Measurements from ENCODE around the gene JUP.

JUP gene

DNA sequence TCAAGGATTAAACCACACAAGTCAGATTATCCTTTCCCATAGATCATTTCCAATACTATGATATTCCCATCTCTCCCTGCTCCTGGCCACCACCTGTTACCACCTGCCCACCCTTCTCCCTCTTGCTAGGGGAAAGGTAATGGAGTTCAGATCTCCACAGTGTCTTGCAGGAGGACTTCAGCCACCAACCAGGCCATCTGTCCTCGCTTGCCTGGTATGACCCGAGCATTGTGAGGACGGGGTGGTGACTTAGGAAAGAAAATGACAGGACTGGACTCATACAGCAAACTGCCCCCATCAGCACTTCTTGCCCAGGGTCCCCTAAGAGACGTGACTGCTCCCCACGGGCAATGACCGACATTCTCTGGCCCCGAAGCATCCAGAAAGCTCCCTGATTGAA lies 37.1 kb upstream of the JUP start:
- TF ChIP-seq, protein P1, sequence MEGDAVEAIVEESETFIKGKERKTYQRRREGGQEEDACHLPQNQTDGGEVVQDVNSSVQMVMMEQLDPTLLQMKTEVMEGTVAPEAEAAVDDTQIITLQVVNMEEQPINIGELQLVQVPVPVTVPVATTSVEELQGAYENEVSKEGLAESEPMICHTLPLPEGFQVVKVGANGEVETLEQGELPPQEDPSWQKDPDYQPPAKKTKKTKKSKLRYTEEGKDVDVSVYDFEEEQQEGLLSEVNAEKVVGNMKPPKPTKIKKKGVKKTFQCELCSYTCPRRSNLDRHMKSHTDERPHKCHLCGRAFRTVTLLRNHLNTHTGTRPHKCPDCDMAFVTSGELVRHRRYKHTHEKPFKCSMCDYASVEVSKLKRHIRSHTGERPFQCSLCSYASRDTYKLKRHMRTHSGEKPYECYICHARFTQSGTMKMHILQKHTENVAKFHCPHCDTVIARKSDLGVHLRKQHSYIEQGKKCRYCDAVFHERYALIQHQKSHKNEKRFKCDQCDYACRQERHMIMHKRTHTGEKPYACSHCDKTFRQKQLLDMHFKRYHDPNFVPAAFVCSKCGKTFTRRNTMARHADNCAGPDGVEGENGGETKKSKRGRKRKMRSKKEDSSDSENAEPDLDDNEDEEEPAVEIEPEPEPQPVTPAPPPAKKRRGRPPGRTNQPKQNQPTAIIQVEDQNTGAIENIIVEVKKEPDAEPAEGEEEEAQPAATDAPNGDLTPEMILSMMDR (IDR thresholded peaks at IDR 0.05; ENCODE audit: insufficient read depth, low read length, missing control alignments), result no peak

DNA sequence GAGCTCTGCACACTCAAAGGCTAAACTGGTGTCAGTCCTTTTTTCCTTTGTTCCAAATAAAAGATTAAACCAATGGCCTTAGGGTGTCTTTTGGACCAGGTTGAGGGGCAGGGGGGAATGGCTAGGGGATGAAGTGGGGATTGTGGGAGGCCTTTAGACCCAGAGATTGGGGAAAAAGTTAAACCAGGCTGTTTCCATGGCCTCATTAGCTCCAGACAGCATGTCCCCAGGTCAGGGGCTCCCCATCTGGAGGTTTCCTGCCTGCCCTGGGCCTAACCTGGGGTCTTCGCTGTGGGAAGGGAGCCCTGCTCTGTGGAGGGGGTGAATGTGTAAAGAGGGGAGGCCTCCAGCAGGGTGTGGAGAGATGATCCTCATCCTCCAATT lies 36.6 kb upstream of the JUP start:
- POLR2A ChIA-PET, result interaction anchor here (1.5 kb wide), 1 partner anchor 11 kb away, joined by 6 read pairs; the partner anchor contains the start of gene FKBP10
- CTCF ChIA-PET, result interaction anchor here (1.4 kb wide), 1 partner anchor 10 kb away, joined by 5 read pairs; no protein-coding TSS in a partner anchor

More for the DNA sequence above, 37.1 kb upstream of the JUP start:
- no peak for DNase-seq (ENCODE audit: low read depth, low spot score)
- POLR2A ChIA-PET, result interaction anchor here (1.1 to 2.0 kb wide), 3 partner anchors 11 to 13 kb away, joined by 3 to 8 read pairs (median 6); partner anchors contain the start of genes FKBP10 and P3H4
- CTCF ChIA-PET, result interaction anchor here (1.4 kb wide), 2 partner anchors 9 to 22 kb away, joined by 5 to 6 read pairs; no protein-coding TSS in a partner anchor
- no peak overlapping the region for H3K4me3 ChIP-seq (ENCODE audit: low read depth, low read length)

DNA sequence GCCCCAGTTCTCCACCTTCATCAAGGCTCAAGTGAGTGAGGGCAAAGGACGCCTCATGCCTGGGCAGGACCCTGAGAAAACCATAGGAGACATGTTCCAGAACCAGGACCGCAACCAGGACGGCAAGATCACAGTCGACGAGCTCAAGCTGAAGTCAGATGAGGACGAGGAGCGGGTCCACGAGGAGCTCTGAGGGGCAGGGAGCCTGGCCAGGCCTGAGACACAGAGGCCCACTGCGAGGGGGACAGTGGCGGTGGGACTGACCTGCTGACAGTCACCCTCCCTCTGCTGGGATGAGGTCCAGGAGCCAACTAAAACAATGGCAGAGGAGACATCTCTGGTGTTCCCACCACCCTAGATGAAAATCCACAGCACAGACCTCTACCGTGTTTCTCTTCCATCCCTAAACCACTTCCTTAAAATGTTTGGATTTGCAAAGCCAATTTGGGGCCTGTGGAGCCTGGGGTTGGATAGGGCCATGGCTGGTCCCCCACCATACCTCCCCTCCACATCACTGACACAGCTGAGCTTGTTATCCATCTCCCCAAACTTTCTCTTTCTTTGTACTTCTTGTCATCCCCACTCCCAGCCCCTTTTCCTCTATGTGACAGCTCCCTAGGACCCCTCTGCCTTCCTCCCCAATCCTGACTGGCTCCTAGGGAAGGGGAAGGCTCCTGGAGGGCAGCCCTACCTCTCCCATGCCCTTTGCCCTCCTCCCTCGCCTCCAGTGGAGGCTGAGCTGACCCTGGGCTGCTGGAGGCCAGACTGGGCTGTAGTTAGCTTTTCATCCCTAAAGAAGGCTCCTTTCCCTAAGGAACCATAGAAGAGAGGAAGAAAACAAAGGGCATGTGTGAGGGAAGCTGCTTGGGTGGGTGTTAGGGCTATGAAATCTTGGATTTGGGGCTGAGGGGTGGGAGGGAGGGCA lies 36.0 kb upstream of the JUP start:
- no peak for DNase-seq (ENCODE audit: low read depth, low spot score)
- ChIA-PET CTCF (interaction anchor here (1.4 kb wide), 1 partner anchor 10 kb away, joined by 5 read pairs; no protein-coding TSS in a partner anchor), POLR2A (interaction anchor here (0.8 to 1.6 kb wide), 3 partner anchors 10 to 290 kb away, joined by 3 to 6 read pairs (median 3); partner anchors contain the start of genes DHX58 and FKBP10)
- TF ChIP-seq, protein P1 (IDR thresholded peaks at IDR 0.05; ENCODE audit: insufficient read depth, low read length, missing control alignments), result no peak
- no peak overlapping the region for H3K4me3 ChIP-seq (ENCODE audit: low read depth, low read length)

More for the DNA sequence above, 36.6 kb upstream of the JUP start:
- TF ChIP-seq, protein P1 (IDR thresholded peaks at IDR 0.05; ENCODE audit: insufficient read depth, low read length, missing control alignments), result no peak
- H3K4me3 ChIP-seq (ENCODE audit: low read depth, low read length), result no peak overlapping the region
- no peak for DNase-seq (ENCODE audit: low read depth, low spot score)

DNA sequence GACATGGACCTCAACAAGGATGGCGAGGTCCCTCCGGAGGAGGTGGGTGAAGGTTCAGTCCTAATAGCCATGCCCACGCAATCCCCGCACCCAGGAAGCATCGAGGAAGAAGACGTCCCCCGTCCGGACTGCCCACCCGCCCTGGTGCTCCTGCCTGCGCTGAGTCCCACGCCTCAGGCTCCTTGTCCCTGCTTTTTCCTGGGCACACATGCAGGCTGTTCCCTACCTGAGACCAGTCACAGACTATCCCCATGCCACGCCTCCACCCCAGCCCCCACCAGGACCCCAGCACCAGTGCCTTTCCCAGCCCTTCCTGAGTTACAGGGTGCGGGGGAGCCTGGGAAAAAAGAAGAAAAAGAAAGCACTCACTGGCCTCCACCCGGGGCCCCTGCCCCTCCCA lies 35.3 kb upstream of the JUP start:
- DNase-seq (ENCODE audit: low read depth, low spot score), result no peak
- no peak overlapping the region for H3K4me3 ChIP-seq (ENCODE audit: low read depth, low read length)
- TF ChIP-seq, protein P1 (IDR thresholded peaks at IDR 0.05; ENCODE audit: insufficient read depth, low read length, missing control alignments), result no peak
- ChIA-PET CTCF (no interaction called here), POLR2A (interaction anchor here (0.8 to 1.6 kb wide), 2 partner anchors 41 to 291 kb away, joined by 3 read pairs; partner anchors contain the start of gene DHX58)

DNA sequence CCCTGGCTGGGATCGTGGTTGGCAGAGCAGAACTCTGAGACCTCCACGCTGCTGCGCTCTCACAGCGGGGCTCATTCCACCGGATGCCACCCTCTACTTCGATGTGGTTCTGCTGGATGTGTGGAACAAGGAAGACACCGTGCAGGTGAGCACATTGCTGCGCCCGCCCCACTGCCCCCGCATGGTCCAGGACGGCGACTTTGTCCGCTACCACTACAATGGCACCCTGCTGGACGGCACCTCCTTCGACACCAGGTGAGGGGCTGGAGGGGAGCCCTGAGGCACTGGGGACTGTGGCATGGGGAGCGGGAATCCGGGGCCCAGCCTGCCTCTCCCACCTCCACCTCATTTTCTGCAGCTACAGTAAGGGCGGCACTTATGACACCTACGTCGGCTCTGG lies 31.5 kb upstream of the JUP start:
- ChIA-PET CTCF (interaction anchor here (2.2 kb wide), 1 partner anchor 16 kb away, joined by 8 read pairs; no protein-coding TSS in a partner anchor), POLR2A (no interaction called here)
- H3K4me3 ChIP-seq (ENCODE audit: low read depth, low read length), result no peak overlapping the region
- TF ChIP-seq, protein P1 (IDR thresholded peaks at IDR 0.05; ENCODE audit: insufficient read depth, low read length, missing control alignments), result no peak
- no peak for DNase-seq (ENCODE audit: low read depth, low spot score)

Data from AG04449 (cell line).